Activated naive CD4-positive, alpha-beta T cell treated with anti-CD3 and anti-CD28 coated beads, Interleukin-2, amount 50 U/mL, for 16 hours (primary cell): ENCODE results near the gene EPB41L4A.
A peak's percentile ranks its signal among the peaks of the same experiment; 100 is the strongest.
"Not testable (repeated sequence)": the region's sequence is repeated elsewhere in the genome, so short reads cannot be mapped to it uniquely, and the experiment has no call there.

Experiments
- DNase-seq: peaks from one replicate; pipeline ENCODE4 v3.0.0-alpha.2; 2020

The EPB41L4A gene, protein sequence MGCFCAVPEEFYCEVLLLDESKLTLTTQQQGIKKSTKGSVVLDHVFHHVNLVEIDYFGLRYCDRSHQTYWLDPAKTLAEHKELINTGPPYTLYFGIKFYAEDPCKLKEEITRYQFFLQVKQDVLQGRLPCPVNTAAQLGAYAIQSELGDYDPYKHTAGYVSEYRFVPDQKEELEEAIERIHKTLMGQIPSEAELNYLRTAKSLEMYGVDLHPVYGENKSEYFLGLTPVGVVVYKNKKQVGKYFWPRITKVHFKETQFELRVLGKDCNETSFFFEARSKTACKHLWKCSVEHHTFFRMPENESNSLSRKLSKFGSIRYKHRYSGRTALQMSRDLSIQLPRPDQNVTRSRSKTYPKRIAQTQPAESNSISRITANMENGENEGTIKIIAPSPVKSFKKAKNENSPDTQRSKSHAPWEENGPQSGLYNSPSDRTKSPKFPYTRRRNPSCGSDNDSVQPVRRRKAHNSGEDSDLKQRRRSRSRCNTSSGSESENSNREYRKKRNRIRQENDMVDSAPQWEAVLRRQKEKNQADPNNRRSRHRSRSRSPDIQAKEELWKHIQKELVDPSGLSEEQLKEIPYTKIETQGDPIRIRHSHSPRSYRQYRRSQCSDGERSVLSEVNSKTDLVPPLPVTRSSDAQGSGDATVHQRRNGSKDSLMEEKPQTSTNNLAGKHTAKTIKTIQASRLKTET

DNA sequence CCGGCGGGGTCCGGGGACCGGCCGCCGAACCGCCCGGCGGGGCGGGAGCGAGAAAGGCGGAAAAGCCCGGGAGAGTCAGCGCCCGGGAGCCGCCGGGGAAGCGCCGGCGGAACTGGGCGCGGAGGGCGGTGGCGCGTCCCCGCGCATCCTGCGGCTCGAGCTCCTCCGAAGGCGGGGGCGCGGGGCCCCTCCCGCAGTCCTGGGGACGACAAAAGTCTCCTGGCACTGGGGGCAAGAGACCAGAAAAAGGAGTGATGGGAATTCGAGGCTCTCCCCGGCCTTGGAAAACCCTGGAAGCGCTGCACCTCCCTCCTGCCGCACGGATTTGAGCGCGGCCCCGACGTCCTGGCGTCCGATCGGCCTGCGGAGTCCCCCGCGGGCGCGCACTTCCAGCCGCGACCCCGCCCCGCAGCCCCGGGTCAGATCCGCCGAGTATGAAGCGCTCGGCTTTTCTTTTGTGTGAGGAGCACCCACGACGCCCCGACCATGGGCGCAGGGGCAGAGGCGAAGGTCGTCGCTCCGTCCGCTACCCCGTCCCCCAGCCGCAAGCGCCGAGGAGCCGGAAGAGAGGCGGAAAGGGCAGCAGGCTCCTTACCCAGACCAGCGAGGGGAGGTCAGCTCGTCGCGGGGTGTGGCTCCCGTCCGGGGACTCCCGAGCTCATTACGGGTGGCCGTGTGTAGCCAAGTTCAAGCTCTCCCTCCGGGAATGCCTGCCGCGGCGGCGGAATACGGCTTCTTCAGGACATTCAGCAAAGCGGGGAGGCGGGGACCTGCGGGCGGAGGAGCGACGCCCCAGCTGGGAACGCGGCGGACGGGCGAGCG lies at the start of gene EPB41L4A:
TSS of gene EPB41L4A (minus strand) at position 114 of the 822 bp plus-strand sequence. CDS start 238 bp downstream, outside the sequence.
- DNase-seq = no peak

- no peak for DNase-seq
Observed at GRCh38 chr5:112467485-112467884, 48.4 kb upstream of the EPB41L4A start.

DNA sequence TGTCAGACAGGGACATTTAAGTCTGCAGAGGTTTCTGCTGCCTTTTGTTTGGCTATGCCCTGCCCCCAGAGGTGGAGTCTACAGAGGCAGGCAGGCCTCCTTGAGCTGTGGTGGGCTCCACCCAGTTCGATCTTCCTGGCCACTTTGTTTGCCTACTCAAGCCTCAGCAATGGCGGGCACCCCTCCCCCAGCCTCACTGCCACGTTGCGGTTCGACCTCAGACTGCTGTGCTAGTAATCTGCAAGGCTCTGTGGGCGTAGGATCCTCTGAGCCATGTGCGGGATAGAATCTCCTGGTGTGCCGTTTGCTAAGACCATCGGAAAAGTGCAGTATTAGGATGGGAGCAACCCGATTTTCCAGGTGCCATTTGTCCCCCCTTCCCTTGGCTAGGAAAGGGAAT lies 47.2 kb upstream of the EPB41L4A start:
- DNase-seq = not testable (repeated sequence)

- not testable (repeated sequence) for DNase-seq
Observed at GRCh38 chr5:112447187-112447760, 28.2 kb upstream of the EPB41L4A start.

DNA sequence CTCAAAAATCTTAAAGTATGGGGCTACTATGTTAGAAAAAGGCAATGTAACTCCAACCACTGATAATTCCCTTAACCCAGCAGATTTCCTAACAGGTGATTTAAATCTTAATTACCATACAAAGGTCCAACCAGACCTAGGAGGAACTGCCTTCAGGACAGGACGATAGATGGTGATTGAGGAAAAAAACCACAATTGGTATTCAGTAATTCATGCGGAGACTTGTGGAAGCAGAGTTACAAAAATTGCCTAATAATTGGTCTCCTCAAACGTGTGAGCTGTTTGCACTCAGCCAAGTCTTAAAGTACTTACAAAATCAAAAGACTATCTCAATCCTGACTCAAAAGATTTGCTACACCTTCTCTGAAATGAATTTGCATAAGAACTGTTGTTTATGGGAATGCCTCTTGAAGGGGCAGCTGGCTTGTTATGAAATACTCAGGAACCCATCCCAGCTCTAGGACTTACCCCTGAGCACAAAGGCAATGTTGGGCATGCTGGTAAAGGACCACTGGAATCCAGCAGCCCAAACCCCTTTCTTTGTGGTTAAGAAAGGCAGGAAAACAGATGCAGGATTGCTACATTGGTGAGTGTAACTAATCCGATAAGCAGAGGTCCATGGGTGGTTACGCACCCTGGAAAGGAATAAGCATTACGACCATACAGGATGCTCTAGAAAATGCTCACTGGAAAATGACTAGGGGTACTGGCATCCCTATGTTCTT lies 26.7 kb upstream of the EPB41L4A start:
- DNase-seq = no peak

- DNase-seq = not testable (repeated sequence)
Observed at GRCh38 chr5:112443932-112444331, 24.9 kb upstream of the EPB41L4A start.

GRCh38 chr5:112440031-112440430 lies 21.0 kb upstream of the EPB41L4A start:
- no peak for DNase-seq

GRCh38 chr5:112436144-112436543 lies 17.1 kb upstream of the EPB41L4A start:
- DNase-seq = no peak

DNA sequence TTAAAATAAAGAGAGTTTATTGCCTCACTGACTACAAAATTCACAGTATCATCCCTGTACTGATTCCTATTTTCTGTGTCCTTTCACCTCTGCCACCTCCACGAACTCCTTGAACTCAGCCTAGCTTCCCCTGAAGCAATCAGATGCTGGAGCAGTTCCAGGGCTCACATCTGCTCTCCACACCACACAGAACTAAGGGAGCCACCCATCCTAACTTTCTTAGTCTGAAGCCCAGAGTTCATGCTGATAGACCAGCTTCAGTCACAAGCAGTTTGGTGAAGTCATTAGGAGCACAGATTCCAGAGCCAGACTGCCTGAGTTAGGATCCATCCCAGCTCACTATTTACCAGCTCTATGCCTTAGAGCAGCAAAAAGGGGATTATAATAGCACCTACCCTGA lies 15.6 kb upstream of the EPB41L4A start:
- no peak for DNase-seq

GRCh38 chr5:112426202-112426601 lies 7.1 kb upstream of the EPB41L4A start:
- not testable (repeated sequence) for DNase-seq

DNA sequence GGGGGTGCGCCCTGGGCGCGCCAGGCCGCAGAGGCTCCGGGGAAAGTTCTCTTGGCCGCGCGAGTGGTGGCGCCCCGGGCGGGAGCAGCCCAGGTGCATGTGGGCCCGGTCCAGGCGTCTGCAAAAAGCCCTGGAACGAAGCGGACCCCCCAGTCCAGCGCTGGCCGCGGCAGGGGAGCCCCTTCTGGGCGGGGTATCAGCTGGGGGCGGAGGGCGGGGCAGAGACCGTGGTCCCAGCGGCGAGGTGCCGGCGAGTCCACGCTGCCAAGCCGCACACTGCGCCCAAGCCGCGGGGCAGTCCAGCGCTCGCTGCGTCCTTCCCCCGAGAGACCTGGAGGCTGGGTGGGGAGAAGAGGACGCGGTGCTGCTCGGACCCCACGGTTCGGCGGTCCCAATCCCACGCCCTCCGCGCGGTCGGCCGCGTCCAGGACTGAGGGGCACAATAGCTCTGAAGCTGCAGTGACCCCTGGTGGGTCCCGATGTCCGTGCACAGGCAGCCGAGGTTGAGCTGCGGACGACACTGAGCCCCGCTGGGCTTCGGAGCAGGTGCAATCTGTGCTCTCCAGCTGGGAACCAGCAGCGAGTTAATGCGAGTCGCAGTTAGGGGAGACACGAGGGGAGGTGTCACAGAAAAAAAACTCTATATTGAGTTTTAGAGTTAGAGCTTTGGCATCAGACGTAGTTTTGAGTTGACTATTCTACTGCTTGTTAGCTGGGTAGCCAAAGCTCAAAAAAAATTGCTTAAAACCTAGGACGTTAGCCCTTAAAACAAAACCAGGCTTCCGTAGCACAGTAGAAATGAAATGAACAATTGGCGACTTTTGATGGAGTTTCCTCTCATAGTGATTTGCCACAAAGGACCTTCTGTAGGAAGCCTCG lies 1.1 kb upstream of the EPB41L4A start:
- peak; percentile 15 for DNase-seq

- DNase-seq = no peak
Observed at GRCh38 chr5:112418659-112419163, 366 bp downstream of the EPB41L4A start.

- peak; percentile 26 for DNase-seq
Observed at GRCh38 chr5:112417931-112418658, 982 bp downstream of the EPB41L4A start.

GRCh38 chr5:112415552-112415951 lies 3.5 kb downstream of the EPB41L4A start:
- DNase-seq = no peak

- DNase-seq = no peak
Observed at GRCh38 chr5:112413611-112414010, 5.5 kb downstream of the EPB41L4A start.

DNA sequence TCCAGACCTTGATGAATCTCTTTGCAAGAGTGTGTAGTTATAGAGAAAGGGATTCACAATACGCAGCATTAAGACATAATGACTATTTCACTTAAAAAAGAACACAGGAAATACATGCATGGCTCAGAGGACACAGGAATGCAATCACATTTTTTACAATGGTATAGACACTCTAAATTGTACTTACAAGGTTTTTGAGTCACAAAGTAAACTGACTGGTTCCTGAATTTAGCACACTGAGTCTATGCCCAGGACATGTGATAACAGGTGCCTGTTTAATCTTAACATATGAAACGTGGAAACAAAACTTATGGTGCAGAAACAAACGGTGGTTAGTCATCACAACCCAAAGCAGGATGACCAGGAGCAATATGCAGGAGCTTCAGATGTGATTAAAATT lies 6.7 kb downstream of the EPB41L4A start:
- DNase-seq = no peak

DNA sequence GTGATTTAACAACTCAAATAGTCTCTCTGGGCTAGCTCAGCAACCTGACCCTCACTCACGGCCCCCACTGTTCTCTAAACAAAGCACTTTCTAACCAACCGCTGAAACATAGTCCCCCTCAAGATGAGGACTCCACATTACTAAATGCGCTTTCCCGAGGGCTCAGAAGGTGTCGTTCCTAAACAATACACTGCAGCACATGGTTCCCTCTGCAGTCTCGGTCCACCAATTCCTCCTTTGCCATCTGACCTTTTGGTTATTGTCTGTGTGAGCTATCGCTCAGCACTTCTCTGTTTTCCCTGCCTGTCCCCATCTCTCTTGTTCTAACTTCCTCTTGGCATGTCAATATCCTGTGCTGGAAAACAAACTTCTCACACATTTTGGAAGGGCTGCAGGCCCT lies 7.2 kb downstream of the EPB41L4A start:
- DNase-seq = no peak

GRCh38 chr5:112407666-112408065 lies 11.4 kb downstream of the EPB41L4A start:
- DNase-seq = no peak

DNA sequence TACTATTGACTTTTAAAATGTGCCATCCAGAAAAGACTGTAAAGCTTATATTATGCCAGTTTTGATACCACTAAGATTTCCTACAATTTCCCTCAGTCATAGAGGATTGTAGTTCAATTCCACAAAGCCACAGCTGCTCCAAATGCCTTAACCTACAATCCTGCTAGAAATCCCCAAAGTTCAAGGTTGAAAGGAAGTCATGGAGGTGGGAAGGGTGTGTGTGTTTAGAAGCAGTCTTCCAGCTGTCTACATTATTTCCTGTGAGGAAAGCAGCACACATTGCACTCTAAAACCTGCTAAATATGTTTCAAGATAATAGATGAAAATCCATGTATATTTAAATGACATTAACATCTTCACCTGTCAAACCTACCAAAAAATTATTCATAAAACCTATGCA lies 11.8 kb downstream of the EPB41L4A start:
- DNase-seq = no peak

DNA sequence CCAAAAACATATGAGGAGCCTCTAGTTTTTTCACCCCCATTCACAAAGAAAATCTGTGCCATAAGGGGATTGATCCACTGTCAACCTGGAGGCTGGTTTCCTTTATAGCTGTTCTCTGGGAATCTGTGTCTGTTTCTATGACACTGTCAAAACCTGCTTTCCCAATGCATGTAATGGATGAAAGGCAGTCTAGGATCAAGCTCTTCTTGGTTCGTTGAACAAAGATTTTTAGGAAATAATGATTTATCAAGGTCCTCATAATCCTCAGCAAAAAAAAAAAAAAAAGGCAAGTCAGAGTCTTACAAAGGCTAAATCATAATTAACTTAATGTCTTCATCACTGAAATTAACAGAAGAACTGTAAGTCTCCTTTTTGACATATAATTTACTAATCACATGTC lies 16.0 kb downstream of the EPB41L4A start:
- no peak for DNase-seq
